GM23338 (cell line): ENCODE data around the gene DRAM1. TPM values are rescaled to one million over a fixed set of nuclear protein-coding genes. Genes with fewer than 3 reads are reported as not detected.

Experiments used
- ATAC-seq: fragments of 200-7000 bp; cut with Tn5 transposase; 3 replicates; pipeline ENCODE4 v1.9.1; 2020
- DNase-seq: peaks from one replicate; pipeline ENCODE4 v3.0.0-alpha.2; 2015; ENCODE audit warnings: low spot score
- H2AFZ ChIP-seq: fragments of 200-600 bp; sonication (generic); 2 replicates; pipeline ENCODE4 v1.8.0; 2016; ENCODE audit warnings: antibody characterized with exemption, mild to moderate bottlenecking, moderate library complexity
- H3F3A ChIP-seq: fragments of 200-600 bp; sonication (generic); replicated peaks from 2 replicates; pipeline ENCODE4 v1.8.0; 2017; ENCODE audit warnings: antibody characterized with exemption, mixed run types, low read depth
- H3K27ac ChIP-seq: fragments of 200-600 bp; sonication (generic); 2 replicates; pipeline ENCODE4 v1.6.1; 2016; ENCODE audit warnings: low read depth
- H3K27me3 ChIP-seq: fragments of 200-600 bp; sonication (generic); 2 replicates; pipeline ENCODE4 v1.8.0; 2016; ENCODE audit warnings: mild to moderate bottlenecking, mixed run types, moderate library complexity; ENCODE audit not compliant: insufficient read depth
- H3K36me3 ChIP-seq: fragments of 200-600 bp; sonication (generic); 2 replicates; pipeline ENCODE4 v1.8.0; 2016; ENCODE audit warnings: mild to moderate bottlenecking; ENCODE audit not compliant: insufficient read depth
- H3K4me1 ChIP-seq: fragments of 200-600 bp; sonication (generic); 2 replicates; pipeline ENCODE4 v1.8.0; 2016; ENCODE audit warnings: mild to moderate bottlenecking, moderate library complexity; ENCODE audit not compliant: insufficient read depth
- H3K4me2 ChIP-seq: fragments of 200-600 bp; sonication (generic); 2 replicates; pipeline ENCODE4 v1.7.1; 2017; ENCODE audit warnings: mixed run types
- H3K4me3 ChIP-seq: fragments of 200-600 bp; sonication (generic); 2 replicates; pipeline ENCODE4 v1.6.1; 2016; ENCODE audit warnings: mixed run types
- H3K79me2 ChIP-seq: fragments of 200-600 bp; sonication (generic); replicated peaks from 2 replicates; pipeline ENCODE4 v1.8.0; 2017; ENCODE audit warnings: mild to moderate bottlenecking; ENCODE audit not compliant: insufficient read depth
- H3K9me2 ChIP-seq: fragments of 200-600 bp; sonication (generic); 2 replicates; pipeline ENCODE4 v1.8.0; 2017; ENCODE audit not compliant: insufficient read depth
- H4K20me1 ChIP-seq: fragments of 200-600 bp; sonication (generic); replicated peaks from 2 replicates; pipeline ENCODE4 v1.8.0; 2017; ENCODE audit warnings: mild to moderate bottlenecking; ENCODE audit not compliant: insufficient read depth
- H3K27ac Mint-ChIP-seq: 2 replicates; pipeline ENCODE4 v1.8.0; 2020; ENCODE audit warnings: inconsistent platforms, mild to moderate bottlenecking, moderate library complexity, mixed read lengths
- H3K27me3 Mint-ChIP-seq: 3 replicates; pipeline ENCODE4 v1.8.0; 2022; ENCODE audit warnings: low read depth, mild to moderate bottlenecking, moderate library complexity, mixed read lengths, inconsistent platforms; ENCODE audit not compliant: insufficient read depth, poor library complexity
- H3K36me3 Mint-ChIP-seq: 3 replicates; pipeline ENCODE4 v1.8.0; 2021; ENCODE audit warnings: low read depth, mild to moderate bottlenecking, inconsistent platforms, moderate library complexity, mixed read lengths
- H3K4me1 Mint-ChIP-seq: 3 replicates; pipeline ENCODE4 v1.8.0; 2020; ENCODE audit warnings: mild to moderate bottlenecking, inconsistent platforms, mixed read lengths
- H3K4me3 Mint-ChIP-seq: 3 replicates; pipeline ENCODE4 v1.8.0; 2021; ENCODE audit warnings: moderate library complexity, mild to moderate bottlenecking, inconsistent platforms, mixed read lengths
- H3K9me3 Mint-ChIP-seq: 3 replicates; pipeline ENCODE4 v1.8.0; 2020; ENCODE audit warnings: moderate library complexity, mild to moderate bottlenecking, inconsistent platforms, mixed read lengths
- CREB1 ChIP-seq: fragments of 250-450 bp; sonication (Bioruptor Pico); IDR thresholded peaks from 2 replicates; pipeline ENCODE4 v1.5.0; 2020; ENCODE audit warnings: low read depth, mild to moderate bottlenecking, moderate library complexity
- CTCF ChIP-seq, 2 experiments: fragments of 200-600 bp in 1 of 2; sonication (generic) in 1 of 2; conservative IDR thresholded peaks; 2 replicates each; pipeline versions ENCODE4 v1.5.1 to v1.6.1; 2016 to 2017; ENCODE audit warnings: antibody characterized with exemption in 2 of 2, low read depth in 2 of 2, mild to moderate bottlenecking in 2 of 2, moderate library complexity in 1 of 2
- ETS1 ChIP-seq: IDR thresholded peaks from 2 replicates; pipeline ENCODE4 v1.6.1; 2016; ENCODE audit warnings: antibody characterized with exemption
- EZH2 ChIP-seq: fragments of 200-600 bp; sonication (generic); IDR thresholded peaks from one replicate; pipeline ENCODE4 v1.8.0; 2017; ENCODE audit warnings: antibody characterized with exemption, mild to moderate bottlenecking, low read depth; ENCODE audit not compliant: unreplicated experiment
- EZH2phosphoT487 ChIP-seq: fragments of 200-600 bp; sonication (generic); IDR thresholded peaks from one replicate; pipeline ENCODE4 v1.8.1; 2018; ENCODE audit warnings: antibody characterized with exemption; ENCODE audit not compliant: unreplicated experiment
- JUNB ChIP-seq: IDR thresholded peaks from one replicate; pipeline ENCODE4 v1.6.1; 2016; ENCODE audit warnings: antibody characterized with exemption; ENCODE audit not compliant: unreplicated experiment
- NANOG ChIP-seq: IDR thresholded peaks from 2 replicates; pipeline ENCODE4 v1.6.1; 2016; ENCODE audit warnings: antibody characterized with exemption, borderline replicate concordance
- POLR2AphosphoS5 ChIP-seq: IDR thresholded peaks from 2 replicates; pipeline ENCODE4 v1.6.1; 2016; ENCODE audit warnings: antibody characterized with exemption, low read depth
- REST ChIP-seq: IDR thresholded peaks from one replicate; pipeline ENCODE4 v1.6.1; 2018; ENCODE audit warnings: antibody characterized with exemption; ENCODE audit not compliant: unreplicated experiment
- STAT1 ChIP-seq: IDR thresholded peaks from one replicate; pipeline ENCODE4 v1.6.1; 2016; ENCODE audit warnings: antibody characterized with exemption; ENCODE audit not compliant: unreplicated experiment
- ZNF114 ChIP-seq: fragments of 250-450 bp; sonication (Bioruptor Pico); IDR thresholded peaks from 2 replicates; pipeline ENCODE4 v1.5.0; 2020; ENCODE audit warnings: mild to moderate bottlenecking, moderate library complexity
- ZNF331 ChIP-seq: fragments of 250-450 bp; sonication (Bioruptor Pico); IDR thresholded peaks from 2 replicates; pipeline ENCODE4 v1.5.0; 2020; ENCODE audit warnings: low read depth, mild to moderate bottlenecking, moderate library complexity
- ZNF462 ChIP-seq: fragments of 250-450 bp; sonication (Bioruptor Pico); IDR thresholded peaks from 2 replicates; pipeline ENCODE4 v1.5.0; 2020; ENCODE audit warnings: mild to moderate bottlenecking, moderate library complexity
- polyA plus RNA-seq: library from polyadenylated mRNA; unstranded; fragments of >200 nt; fragmentation: Nextera tagmentation; extraction: Ambion mirVana; gene quantifications from 2 replicates; pipeline ENCODE4 v1.2.1, GENCODE V29; 2016
- total RNA-seq: library from RNA; depleted of rRNA; stranded (reverse); fragments of >200 nt; shearing (Covaris generic); gene quantifications from 2 replicates; pipeline ENCODE4 v1.2.3, GENCODE V29; 2014

DRAM1 gene
- total and polyA plus RNA-seq, 2 experiments from 2014 or later, result 5.7 to 8.5 TPM

- peaks cover 4% of the 10 kb centered on the region for H3K9me3 Mint-ChIP-seq
- DNase-seq, result no peak
- TF ChIP-seq ZNF114 (CRISPR knock-in tag) (no peak), JUNB (no peak), ETS1 (no peak), CTCF (conservative IDR thresholded peaks at IDR 0.05; ENCODE audit: low read depth in 2 of 2) (no peak), POLR2AphosphoS5 (no peak), EZH2phosphoT487 (no peak), NANOG (no peak), EZH2 (no peak), CREB1 (CRISPR knock-in tag) (no peak), STAT1 (no peak), ZNF331 (CRISPR knock-in tag) (no peak), ZNF462 (CRISPR knock-in tag) (no peak), REST (no peak)
Observed at GRCh38 chr12:101954676-101955075, 77.3 kb downstream of the DRAM1 start.

More at GRCh38 chr12:101954676-101955075, 77.3 kb downstream of the DRAM1 start:
- no peak overlapping the region for H3K27ac ChIP-seq
- H3K79me2 ChIP-seq, result no peaks in the 10 kb centered on the region
- no peak overlapping the region for H3K4me3 ChIP-seq
- no peaks in the 10 kb centered on the region for H4K20me1 ChIP-seq
- H3K27me3 Mint-ChIP-seq, result no peaks in the 10 kb centered on the region
- ATAC-seq, result no peak
- H2AFZ ChIP-seq, result no peak overlapping the region
- H3K27ac Mint-ChIP-seq, result no peak overlapping the region
- peaks cover 3% of the 10 kb centered on the region; the same call in 2 of the 3 replicates for H3K36me3 Mint-ChIP-seq
- 0 out of 2 replicates have a peak, but pooled peaks cover 7% of the 10 kb centered on the region for H3K9me2 ChIP-seq
- H3K27me3 ChIP-seq, result no peaks in the 10 kb centered on the region
- no peaks in the 10 kb centered on the region for H3K4me1 Mint-ChIP-seq
- no peaks in the 10 kb centered on the region; the same call in 1 of the 2 replicates for H3K36me3 ChIP-seq
- H3K4me2 ChIP-seq, result no peak overlapping the region
- H3K4me3 Mint-ChIP-seq, result no peak overlapping the region
- H3F3A ChIP-seq, result no peaks in the 10 kb centered on the region
- no peaks in the 10 kb centered on the region for H3K4me1 ChIP-seq
